GM06990 (cell line): ENCODE data around the gene COX6B1.

Source experiments
- DNase-seq: peaks from one replicate; pipeline ENCODE4 v3.0.0-alpha.2; 2011; ENCODE audit not compliant: insufficient read length; ENCODE audit errors: extremely low read depth
- H3K27me3 ChIP-seq: replicated peaks from 2 replicates; pipeline ENCODE4 v1.6.0; 2011; ENCODE audit warnings: low read length; ENCODE audit not compliant: control insufficient read depth, insufficient read depth
- H3K36me3 ChIP-seq: 2 replicates; pipeline ENCODE4 v1.5.1; 2011; ENCODE audit warnings: low read length; ENCODE audit not compliant: control insufficient read depth, insufficient read depth
- H3K4me3 ChIP-seq: replicated peaks from 2 replicates; pipeline ENCODE4 v1.5.1; 2011; ENCODE audit warnings: low read depth, mild to moderate bottlenecking, control low read depth, low read length
- TF ChIP-seq, protein P1 (sequence below): IDR thresholded peaks from 2 replicates; pipeline ENCODE4 v1.5.1; 2011; ENCODE audit warnings: low read length, control low read depth, mild to moderate bottlenecking, inconsistent platforms; ENCODE audit not compliant: insufficient read depth, poor library complexity, severe bottlenecking

The COX6B1 gene

DNA sequence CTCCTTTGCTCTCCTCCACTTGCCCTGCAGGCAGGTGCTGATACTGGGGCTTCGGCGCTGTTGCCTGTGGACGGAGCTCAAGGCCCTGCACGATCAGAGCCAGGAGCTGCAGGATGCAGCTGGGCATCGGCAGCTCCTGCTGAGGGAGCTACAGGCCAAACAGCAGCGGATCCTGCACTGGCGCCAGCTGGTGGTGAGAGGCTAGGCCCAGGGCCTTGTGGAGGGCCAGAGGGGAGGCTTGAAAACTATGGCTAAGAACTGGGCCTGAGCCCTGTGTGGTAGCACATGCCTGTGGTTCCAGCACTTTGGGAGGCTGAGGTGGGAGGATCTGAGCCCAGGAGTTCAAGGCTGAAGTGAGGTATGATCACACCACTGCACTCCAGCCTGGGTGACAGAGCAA, 29.3 kb upstream of the COX6B1 start:
- TF ChIP-seq, protein P1, sequence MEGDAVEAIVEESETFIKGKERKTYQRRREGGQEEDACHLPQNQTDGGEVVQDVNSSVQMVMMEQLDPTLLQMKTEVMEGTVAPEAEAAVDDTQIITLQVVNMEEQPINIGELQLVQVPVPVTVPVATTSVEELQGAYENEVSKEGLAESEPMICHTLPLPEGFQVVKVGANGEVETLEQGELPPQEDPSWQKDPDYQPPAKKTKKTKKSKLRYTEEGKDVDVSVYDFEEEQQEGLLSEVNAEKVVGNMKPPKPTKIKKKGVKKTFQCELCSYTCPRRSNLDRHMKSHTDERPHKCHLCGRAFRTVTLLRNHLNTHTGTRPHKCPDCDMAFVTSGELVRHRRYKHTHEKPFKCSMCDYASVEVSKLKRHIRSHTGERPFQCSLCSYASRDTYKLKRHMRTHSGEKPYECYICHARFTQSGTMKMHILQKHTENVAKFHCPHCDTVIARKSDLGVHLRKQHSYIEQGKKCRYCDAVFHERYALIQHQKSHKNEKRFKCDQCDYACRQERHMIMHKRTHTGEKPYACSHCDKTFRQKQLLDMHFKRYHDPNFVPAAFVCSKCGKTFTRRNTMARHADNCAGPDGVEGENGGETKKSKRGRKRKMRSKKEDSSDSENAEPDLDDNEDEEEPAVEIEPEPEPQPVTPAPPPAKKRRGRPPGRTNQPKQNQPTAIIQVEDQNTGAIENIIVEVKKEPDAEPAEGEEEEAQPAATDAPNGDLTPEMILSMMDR, result no peak
- no peaks in the 10 kb centered on the region for H3K27me3 ChIP-seq
- H3K4me3 ChIP-seq, result no peak overlapping the region
- DNase-seq, result no peak
- peaks cover 34% of the 10 kb centered on the region for H3K36me3 ChIP-seq

GRCh38 chr19:35619290-35619923, 28.7 kb upstream of the COX6B1 start:
- TF ChIP-seq, protein P1, result no peak
- no peak overlapping the region for H3K4me3 ChIP-seq
- H3K36me3 ChIP-seq, result peaks cover 34% of the 10 kb centered on the region
- no peaks in the 10 kb centered on the region for H3K27me3 ChIP-seq
- DNase-seq, result no peak

GRCh38 chr19:35620001-35620400, 28.1 kb upstream of the COX6B1 start:
- no peak for DNase-seq
- TF ChIP-seq, protein P1, result no peak
- H3K4me3 ChIP-seq, result no peak overlapping the region
- H3K27me3 ChIP-seq, result no peaks in the 10 kb centered on the region
- H3K36me3 ChIP-seq, result peaks cover 34% of the 10 kb centered on the region

DNA sequence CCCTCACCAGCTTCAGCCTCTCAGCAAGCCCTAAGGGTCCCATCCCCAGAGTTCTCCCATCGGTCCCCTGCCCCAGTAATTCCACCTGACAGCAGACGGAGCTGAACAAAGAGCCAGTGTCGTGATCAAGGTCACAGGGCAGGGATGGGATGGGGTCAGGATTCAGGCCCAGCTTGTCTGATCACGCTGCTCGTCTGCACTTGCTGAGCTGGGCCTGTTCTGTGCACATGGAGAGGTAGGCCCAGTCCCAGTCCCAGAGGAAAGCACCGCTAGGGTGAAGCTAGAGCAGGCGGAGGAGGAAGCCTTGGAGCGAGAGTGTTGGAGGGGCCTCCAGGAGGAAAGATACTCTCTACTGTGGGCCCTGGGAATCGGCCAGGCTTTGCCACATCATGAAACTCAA, 26.4 kb upstream of the COX6B1 start:
- no peaks in the 10 kb centered on the region for H3K27me3 ChIP-seq
- peaks cover 28% of the 10 kb centered on the region for H3K36me3 ChIP-seq
- TF ChIP-seq, protein P1, result no peak
- H3K4me3 ChIP-seq, result no peak overlapping the region
- DNase-seq, result no peak

- DNase-seq, result no peak
- TF ChIP-seq, protein P1, result no peak
- H3K36me3 ChIP-seq, result peaks cover 20% of the 10 kb centered on the region
- no peak overlapping the region for H3K4me3 ChIP-seq
- no peaks in the 10 kb centered on the region for H3K27me3 ChIP-seq
These were observed 25.4 kb upstream of the COX6B1 start for GRCh38 chr19:35622750-35623149.

GRCh38 chr19:35623327-35624010, 24.7 kb upstream of the COX6B1 start:
- no peaks in the 10 kb centered on the region for H3K27me3 ChIP-seq
- TF ChIP-seq, protein P1, result no peak
- peaks cover 19% of the 10 kb centered on the region for H3K36me3 ChIP-seq
- no peak for DNase-seq
- no peak overlapping the region for H3K4me3 ChIP-seq
